Mucosa of descending colon (tissue), 3 donors: ENCODE data around the gene PKD1L1. TPM values are rescaled to one million over a fixed set of nuclear protein-coding genes. Genes with fewer than 3 reads are reported as not detected.

Source experiments
- ATAC-seq: fragments of 200-7000 bp; cut with Tn5 transposase; one replicate; pipeline ENCODE4 v1.9.1; 2020; ENCODE audit warnings: mild to moderate bottlenecking, moderate library complexity
- DNase-seq, 3 donors: peaks; one replicate each; pipeline ENCODE4 v3.0.0-alpha.2; 2020
- H3K36me3 ChIP-seq: fragments of 200-600 bp; one replicate; pipeline ENCODE4 v1.8.0; 2021; ENCODE audit warnings: low read depth, mild to moderate bottlenecking
- H3K4me1 ChIP-seq: fragments of 200-600 bp; one replicate; pipeline ENCODE4 v1.8.0; 2021; ENCODE audit warnings: low read depth, mild to moderate bottlenecking
- H3K4me3 ChIP-seq: fragments of 200-600 bp; one replicate; pipeline ENCODE4 v1.8.0; 2021; ENCODE audit warnings: mild to moderate bottlenecking
- H3K9me3 ChIP-seq: fragments of 200-600 bp; one replicate; pipeline ENCODE4 v1.8.0; 2021; ENCODE audit warnings: mild to moderate bottlenecking
- intact Hi-C, 2 donors: fragments of 100-400 bp; cut with DNase I in 1 of 2; cut with micrococcal nuclease in 1 of 2; formaldehyde crosslinking; loops; one replicate each; pipeline versions ENCODE4 v1.11.0 to v1.11.1; 2022; cut with DNase I, micrococcal nuclease
- total RNA-seq, 3 donors: library from RNA; stranded (reverse); fragmentation: NEBNext Ultra II Directional in 2 of 3; extraction: Animal tissue kit (Norgen Biotek cat#: 25700) in 2 of 3; gene quantifications; one replicate each; pipeline versions ENCODE4 v1.2.1 to v1.2.4, GENCODE V29; 2021 to 2023
- TF ChIP-seq, protein P1 (sequence below): fragments of 200-600 bp; IDR thresholded peaks from one replicate; pipeline ENCODE4 v1.8.0; 2022; ENCODE audit warnings: antibody characterized with exemption, mild to moderate bottlenecking
- donor health status: DM: no; HTN: no; CAD: no; lungs with moderate emphysema.
- donor health status: DM: no; HTN: no; CAD: no.
- donor health status: DM: no; HTN: yes; CAD: no.

The PKD1L1 gene
- total RNA-seq, 3 donors from 2014 or later: 0.60 to 0.95 (median 0.61) TPM

DNA sequence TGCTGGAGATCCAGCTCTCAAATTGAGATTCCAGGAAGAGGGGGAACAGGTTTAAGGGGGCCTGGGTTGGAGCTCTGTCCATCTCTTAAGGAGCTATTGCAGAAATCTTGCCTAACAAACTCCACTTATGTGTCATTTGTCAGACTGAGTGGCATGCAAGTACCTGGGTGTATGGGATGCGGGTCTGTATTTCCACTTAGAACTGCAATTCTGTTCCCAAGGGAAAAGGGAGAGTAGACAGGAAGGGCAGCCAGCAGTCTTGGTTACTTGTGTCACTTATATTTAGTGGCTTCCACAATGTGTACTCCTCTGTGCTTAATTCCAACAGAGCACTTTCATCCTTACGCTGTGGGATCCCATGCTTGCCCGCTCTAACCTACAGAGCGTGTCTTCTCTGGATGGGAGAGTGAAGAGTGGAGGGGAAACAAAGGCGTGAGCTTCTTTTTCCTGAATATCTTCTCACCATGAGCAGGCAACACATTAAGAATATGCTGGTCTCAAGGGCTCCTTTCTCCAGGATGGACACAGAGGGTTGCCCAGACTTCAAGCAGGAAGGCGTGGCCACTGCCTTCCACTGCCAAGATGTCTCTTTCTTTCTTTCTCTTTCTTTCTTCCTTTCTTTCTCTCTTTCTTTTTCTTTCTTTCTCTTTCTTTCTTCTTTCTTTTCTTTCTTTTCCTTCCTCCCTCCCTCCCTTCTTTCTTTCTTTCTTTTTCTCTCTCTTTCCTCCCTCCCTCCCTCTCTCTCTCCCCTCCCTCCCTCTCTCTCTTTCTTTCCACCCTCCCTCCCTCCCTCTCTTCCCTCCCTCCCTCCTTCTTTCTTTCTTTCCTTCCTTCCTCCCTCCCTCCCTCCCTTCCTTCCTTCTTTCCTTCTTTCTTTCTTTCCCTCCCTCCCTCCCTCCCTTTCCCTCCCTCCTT, 212.6 kb downstream of the PKD1L1 start:
- H3K9me3 ChIP-seq: no peaks in the 10 kb centered on the region
- intact Hi-C loops: no loop called here
- TF ChIP-seq, protein P1, sequence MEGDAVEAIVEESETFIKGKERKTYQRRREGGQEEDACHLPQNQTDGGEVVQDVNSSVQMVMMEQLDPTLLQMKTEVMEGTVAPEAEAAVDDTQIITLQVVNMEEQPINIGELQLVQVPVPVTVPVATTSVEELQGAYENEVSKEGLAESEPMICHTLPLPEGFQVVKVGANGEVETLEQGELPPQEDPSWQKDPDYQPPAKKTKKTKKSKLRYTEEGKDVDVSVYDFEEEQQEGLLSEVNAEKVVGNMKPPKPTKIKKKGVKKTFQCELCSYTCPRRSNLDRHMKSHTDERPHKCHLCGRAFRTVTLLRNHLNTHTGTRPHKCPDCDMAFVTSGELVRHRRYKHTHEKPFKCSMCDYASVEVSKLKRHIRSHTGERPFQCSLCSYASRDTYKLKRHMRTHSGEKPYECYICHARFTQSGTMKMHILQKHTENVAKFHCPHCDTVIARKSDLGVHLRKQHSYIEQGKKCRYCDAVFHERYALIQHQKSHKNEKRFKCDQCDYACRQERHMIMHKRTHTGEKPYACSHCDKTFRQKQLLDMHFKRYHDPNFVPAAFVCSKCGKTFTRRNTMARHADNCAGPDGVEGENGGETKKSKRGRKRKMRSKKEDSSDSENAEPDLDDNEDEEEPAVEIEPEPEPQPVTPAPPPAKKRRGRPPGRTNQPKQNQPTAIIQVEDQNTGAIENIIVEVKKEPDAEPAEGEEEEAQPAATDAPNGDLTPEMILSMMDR: no peak
- H3K4me1 ChIP-seq: no peaks in the 10 kb centered on the region
- ATAC-seq (no peak), DNase-seq (no peak)
- H3K36me3 ChIP-seq: no peaks in the 10 kb centered on the region
- H3K4me3 ChIP-seq: no peak overlapping the region

DNA sequence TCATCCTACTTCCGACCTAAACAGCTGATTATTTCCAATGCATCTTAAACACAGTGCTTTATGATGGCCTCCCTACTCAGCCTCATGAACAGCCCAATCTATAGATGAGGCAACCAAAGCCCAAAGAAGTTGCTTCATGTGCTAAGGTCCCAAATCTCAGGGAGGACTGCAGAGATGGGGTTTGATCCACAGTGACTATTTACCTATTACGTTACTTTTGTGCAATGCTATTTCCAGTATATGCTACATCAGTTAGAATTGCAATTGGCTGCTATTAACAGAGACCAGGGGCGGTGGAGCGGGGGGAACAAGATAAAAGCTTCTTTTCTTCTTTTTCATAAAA, 213.3 kb downstream of the PKD1L1 start:
- DNase-seq: no peak
- Histone ChIP-seq H3K4me1 (no peaks in the 10 kb centered on the region), H3K9me3 (no peaks in the 10 kb centered on the region), H3K36me3 (no peaks in the 10 kb centered on the region), H3K4me3 (no peak overlapping the region)
- intact Hi-C loops: no loop called here
- TF ChIP-seq, protein P1: no peak
- no peak for ATAC-seq

DNA sequence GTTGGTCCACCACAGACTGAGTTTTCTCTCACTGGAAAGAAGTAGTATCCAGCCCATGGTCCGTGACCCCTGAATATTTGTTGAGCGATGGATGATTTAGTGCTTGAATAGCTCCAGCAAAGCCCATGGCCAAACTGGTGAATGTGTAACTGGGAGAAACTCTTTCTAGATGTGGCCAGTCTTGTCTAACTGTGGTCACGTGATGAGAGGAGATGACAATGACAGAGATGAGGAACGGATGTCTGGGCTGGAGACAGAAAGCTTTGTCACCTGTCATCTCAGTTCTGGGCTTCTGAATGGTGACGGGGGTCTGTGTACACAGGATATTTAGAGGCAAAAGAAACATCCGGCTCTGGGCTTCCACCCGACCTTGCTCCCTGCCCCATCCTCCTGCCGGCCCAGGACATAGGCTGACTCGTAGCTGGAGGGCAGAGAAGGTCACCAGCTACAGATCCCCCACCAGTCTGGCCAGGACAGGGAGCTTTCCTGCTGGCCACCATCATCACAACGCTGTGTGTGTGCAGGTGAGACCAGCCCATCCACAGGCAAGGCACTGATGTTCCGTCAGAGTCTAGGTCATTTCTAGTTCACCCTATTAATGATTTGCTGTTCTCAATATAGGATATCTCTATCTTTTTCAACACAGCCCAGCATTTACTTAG, 213.8 kb downstream of the PKD1L1 start:
- Histone ChIP-seq H3K4me3 (no peak overlapping the region), H3K36me3 (no peaks in the 10 kb centered on the region), H3K4me1 (no peaks in the 10 kb centered on the region), H3K9me3 (no peaks in the 10 kb centered on the region)
- TF ChIP-seq, protein P1: no peak
- DNase-seq (no peak), ATAC-seq (no peak)
- intact Hi-C loops: no loop called here

DNA sequence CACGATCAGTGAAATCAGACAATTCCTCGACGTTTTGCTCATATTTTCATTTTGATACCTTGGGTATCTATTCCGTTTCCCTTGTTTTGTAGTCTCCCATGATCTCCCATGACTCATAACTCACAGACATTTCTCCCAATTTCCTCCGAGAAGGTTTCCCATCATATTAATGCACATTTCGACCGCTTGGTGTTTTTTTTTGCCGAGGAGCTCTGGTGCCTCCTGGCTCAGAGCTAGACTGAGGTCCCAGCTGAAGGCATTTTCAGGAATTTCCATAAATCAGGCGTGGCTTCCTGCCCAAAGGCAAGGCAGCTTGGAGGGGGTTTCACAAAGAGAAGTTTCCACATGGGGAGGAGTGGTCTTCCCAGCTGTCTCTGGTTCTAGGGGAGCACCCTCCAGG, 218.1 kb downstream of the PKD1L1 start:
- no peaks in the 10 kb centered on the region for H3K36me3 ChIP-seq
- TF ChIP-seq, protein P1: no peak
- no peaks in the 10 kb centered on the region for H3K4me1 ChIP-seq
- ATAC-seq (no peak), DNase-seq (no peak)
- no peak overlapping the region for H3K4me3 ChIP-seq
- no peaks in the 10 kb centered on the region for H3K9me3 ChIP-seq
- intact Hi-C loops: no loop called here

DNA sequence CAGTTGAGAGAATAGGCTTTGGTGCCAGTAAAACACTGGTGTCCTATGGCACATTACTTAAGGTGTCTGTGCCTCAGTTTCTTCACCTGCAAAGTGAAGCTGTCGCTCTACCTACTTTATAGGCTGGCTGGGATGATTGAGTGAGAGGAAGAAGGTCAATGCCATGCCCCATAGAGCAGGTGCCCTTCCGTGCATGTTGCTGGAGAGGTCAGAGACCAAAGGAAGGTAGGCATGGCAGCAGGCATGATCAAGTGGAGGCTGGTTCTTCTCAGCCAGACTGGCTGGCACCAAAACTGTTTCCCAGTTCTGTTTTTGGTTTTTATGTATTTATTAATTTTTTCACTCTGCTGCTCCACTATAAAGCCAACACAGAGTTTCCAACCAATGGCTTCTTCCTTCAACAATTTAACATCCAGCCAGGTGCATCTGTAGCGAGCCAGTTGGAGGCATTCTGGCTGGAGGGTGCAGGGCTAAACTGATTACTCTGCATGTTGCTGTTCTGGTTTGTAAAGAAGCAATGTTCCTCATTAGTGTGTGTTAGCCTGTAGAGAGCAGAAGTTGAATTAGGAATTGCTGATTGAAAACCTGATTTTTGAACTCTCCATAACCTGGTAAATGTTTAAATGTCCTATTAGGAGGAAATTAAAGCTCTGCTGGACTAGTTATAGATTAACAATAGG, 222.1 kb downstream of the PKD1L1 start:
- H3K4me1 ChIP-seq: no peaks in the 10 kb centered on the region
- DNase-seq: no peak
- no peaks in the 10 kb centered on the region for H3K36me3 ChIP-seq
- intact Hi-C loops: no loop called here
- H3K9me3 ChIP-seq: no peaks in the 10 kb centered on the region
- TF ChIP-seq, protein P1: no peak
- H3K4me3 ChIP-seq: no peak overlapping the region
- no peak for ATAC-seq
